Putamen (tissue), 1 donor: ENCODE measurements around the gene KCNJ16.

Experiments
- DNase-seq: peaks from one replicate; pipeline ENCODE4 v3.0.0-alpha.2; 2016; ENCODE audit warnings: low spot score

KCNJ16 gene

GRCh38 chr17:70169709-70170597 is 94.9 kb downstream of the KCNJ16 start:
- no peak for DNase-seq

GRCh38 chr17:70171159-70171558 is 96.1 kb downstream of the KCNJ16 start:
- DNase-seq, result no peak

DNA sequence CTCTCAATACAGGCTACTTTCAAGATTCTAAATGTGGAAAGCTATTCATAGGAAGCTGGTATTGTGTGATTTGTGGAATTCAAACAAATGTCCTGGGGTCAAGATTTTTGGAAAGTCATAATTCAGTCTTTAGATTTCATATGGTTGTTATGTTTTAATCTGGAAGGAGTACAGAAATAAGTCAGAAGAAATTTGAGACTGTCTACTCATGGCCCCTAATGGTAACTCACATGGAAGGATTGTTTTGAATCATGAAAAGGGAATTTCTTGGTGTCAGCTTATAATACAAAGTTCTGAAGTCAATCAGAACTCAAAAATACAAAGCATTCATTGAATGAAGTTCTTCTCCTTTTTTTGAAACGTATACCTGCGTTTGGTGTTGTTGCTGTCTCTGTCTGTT is 97.4 kb downstream of the KCNJ16 start:
- no peak for DNase-seq

DNA sequence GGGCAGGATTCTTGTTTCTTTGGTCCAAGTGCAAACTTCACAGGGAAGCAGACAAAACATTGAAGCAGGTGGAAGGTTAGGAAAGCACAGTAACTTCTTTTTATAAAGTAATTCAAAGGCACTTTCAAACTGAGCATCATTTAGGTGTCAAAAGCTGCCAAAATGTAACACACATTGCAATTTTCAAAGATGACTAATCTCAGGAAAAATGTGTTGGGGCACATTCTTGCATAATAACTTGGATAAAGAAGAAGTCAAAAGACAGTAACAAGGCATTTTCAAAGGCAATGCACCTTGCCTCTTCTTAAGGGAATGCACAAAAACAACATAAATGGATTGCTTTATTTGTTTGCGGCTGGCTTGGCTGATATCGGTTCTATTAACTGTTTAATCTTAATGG is 97.9 kb downstream of the KCNJ16 start:
- DNase-seq, result no peak

- DNase-seq, result no peak
Observed at GRCh38 chr17:70173681-70174080, 98.7 kb downstream of the KCNJ16 start.

GRCh38 chr17:70181376-70181775 is 106.4 kb downstream of the KCNJ16 start:
- DNase-seq, result no peak

GRCh38 chr17:70181866-70182265 is 106.8 kb downstream of the KCNJ16 start:
- DNase-seq, result no peak

GRCh38 chr17:70183508-70183907 is 108.5 kb downstream of the KCNJ16 start:
- no peak for DNase-seq

- DNase-seq, result no peak
Observed at GRCh38 chr17:70184207-70184606, 109.2 kb downstream of the KCNJ16 start.

DNA sequence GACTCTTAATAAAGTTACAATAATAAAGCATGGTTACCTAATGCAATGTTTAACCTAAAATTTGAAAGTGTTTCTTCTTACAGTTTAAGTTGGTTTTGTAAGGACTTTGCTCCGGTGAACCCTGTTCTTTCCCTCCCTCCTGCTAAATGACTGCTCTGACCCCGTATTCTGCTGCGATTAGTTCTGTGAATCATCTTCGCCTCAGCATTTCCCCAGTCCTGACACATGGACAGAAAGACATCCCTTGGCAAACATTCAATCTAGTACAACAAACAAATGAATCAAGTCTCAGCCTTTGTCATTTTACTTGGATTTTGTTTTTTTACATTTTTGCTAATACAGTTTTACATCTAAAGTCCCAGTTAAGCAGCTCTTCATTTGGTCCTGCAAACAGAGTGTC is 109.7 kb downstream of the KCNJ16 start:
- DNase-seq, result no peak
